Measurements from ENCODE around the gene UBE2J1. TPM values are rescaled to one million over a fixed set of nuclear protein-coding genes. Genes with fewer than 3 reads are reported as not detected.

UBE2J1 gene
- total RNA-seq, 2 experiments from 2014 or later: 28.8 to 29.0 TPM

DNA sequence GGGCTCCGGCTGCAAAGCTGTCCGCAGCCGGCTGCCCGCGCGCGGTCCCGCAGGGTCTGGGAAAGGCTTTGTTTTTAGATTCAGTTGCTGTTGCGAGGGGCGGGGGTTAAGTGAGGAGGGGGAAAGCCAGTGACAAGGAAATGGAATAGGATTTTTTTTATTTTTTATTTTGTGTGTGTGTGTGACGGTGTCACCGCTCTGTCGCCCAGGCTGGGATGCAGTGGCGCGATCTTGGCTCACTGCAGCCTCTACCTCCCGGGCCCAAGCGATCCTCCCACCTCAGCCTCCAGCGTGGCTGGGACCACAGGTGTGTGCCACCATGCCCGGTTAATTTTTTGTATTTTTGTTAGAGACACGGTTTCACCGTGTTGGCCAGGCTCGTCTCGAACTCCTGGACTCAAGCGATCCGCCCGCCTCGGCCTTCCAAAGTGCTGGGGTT lies 615 bp upstream of the UBE2J1 start:
- Mint-ChIP-seq H3K4me3 (peak overlapping the region; percentile 73), H3K36me3 (peaks cover 20% of the 10 kb centered on the region), H3K27ac (peak overlapping the region; percentile 85), H3K9me3 (peaks cover 4% of the 10 kb centered on the region), H3K27me3 (no peaks in the 10 kb centered on the region), H3K4me1 (peaks cover 74% of the 10 kb centered on the region)
- no peak for DNase-seq

DNA sequence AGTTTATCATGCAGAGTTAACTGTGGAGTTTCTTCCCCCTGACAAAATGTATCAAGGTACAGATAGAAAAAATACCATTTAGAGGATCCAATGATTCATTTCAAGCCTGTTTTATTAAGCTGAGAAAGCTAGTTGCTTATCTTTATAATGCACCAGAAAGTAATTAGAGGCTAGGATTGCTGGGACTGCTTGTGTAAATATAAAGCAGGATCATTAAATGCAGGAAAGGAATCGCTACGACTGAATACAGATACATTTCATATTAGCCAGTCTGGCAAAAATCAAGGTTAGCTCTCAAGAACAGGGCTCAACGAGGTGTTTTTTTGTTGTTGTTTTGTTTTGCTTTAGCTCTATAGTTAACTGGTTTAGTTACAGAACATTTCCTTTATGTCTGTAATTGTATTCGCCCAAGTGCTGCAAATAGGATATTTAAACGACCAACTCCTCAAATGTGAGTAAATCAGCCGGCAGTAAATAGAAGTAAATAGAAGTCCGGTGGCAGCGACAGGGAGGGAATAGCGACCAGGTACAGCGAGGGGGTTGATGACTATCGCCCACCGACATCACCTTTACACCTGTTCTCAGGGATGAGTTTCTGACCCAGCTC lies 748 bp downstream of the UBE2J1 start:
- Mint-ChIP-seq H3K4me3 (peak overlapping the region; percentile 95), H3K27ac (peak overlapping the region; percentile 93), H3K27me3 (no peaks in the 10 kb centered on the region), H3K4me1 (peaks cover 67% of the 10 kb centered on the region), H3K36me3 (peaks cover 20% of the 10 kb centered on the region), H3K9me3 (peaks cover 4% of the 10 kb centered on the region)
- no peak for DNase-seq

DNA sequence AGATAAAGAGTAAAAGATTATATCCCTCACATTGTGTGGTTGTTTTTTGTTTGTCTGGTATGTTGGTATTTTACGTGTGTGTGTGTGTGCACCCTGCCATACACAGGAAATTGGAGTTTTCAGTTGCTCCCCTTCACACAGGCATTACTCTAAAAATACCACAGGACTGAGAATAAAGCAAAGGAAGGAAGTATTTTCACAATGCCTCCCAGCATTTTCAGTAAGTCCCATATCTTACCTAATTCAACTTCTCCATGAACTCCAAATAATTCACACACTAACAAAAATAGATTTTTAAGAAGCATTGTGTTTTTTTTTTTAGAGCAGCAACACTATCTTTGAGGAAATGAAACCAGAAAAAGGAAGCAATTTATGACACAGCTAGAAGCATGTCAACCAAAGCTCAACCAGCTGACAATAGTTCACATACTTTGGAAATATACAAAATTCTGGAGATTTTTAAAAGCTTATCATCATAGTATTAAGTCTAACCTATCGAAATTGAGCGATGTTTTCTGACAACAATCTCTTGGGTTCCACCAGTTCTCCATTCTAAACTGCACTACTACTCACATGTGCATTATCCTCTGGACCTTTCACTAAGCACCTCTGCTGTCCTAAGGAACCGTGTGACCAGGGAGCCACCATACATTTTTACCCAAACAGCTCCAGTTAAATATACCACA lies 2.1 kb downstream of the UBE2J1 start:
- peaks cover 23% of the 10 kb centered on the region for H3K36me3 Mint-ChIP-seq
- H3K27me3 Mint-ChIP-seq: no peaks in the 10 kb centered on the region

DNA sequence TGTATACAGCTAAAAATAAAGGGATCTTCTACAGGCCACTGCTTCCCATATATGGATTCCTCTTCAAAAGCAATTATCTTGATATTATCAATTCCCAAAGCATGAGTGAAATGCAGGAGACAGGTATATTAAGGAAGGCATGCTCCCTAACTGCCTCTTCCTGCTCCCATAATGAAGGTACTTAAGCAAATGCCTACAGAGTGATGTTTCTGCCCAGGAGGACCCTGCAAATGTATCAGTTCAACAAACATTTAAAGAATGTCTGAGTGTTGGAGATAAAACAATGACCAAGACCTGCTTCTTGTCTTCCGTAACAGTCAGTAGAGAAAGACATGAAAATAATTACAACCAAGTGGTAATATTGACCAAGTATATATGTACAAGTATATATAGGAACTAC lies 4.2 kb downstream of the UBE2J1 start:
- H3K27ac Mint-ChIP-seq: no peak overlapping the region
- H3K9me3 Mint-ChIP-seq: peaks cover 4% of the 10 kb centered on the region
- H3K36me3 Mint-ChIP-seq: peaks cover 23% of the 10 kb centered on the region
- peaks cover 48% of the 10 kb centered on the region for H3K4me1 Mint-ChIP-seq
- H3K27me3 Mint-ChIP-seq: no peaks in the 10 kb centered on the region
- DNase-seq: no peak
- H3K4me3 Mint-ChIP-seq: no peak overlapping the region

More for the DNA sequence above, 2.1 kb downstream of the UBE2J1 start:
- H3K4me3 Mint-ChIP-seq: peak overlapping the region; percentile 95
- DNase-seq: no peak
- H3K4me1 Mint-ChIP-seq: peaks cover 57% of the 10 kb centered on the region
- peaks cover 4% of the 10 kb centered on the region for H3K9me3 Mint-ChIP-seq
- H3K27ac Mint-ChIP-seq: peak overlapping the region; percentile 93

DNA sequence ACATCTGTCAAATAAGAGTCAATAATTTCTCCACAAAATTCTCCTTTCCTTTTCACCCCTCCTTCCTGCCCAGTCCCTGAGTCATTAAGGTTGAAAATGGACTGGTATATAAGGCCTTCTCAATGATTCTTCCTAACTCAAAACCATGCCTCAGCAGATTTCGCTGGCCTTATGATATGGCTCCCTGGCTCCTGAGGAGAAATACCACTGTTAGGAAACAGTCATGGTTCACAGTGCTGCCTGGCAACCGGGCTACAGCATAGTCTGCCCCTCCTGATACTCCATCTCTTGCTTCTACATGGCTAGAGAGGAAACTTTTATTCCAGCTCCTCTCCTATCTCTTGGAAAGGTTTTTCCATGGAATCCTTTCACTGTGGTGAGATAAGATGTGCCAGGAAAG lies 4.7 kb downstream of the UBE2J1 start:
- Mint-ChIP-seq H3K36me3 (peaks cover 23% of the 10 kb centered on the region), H3K4me1 (peaks cover 47% of the 10 kb centered on the region), H3K27ac (no peak overlapping the region), H3K27me3 (no peaks in the 10 kb centered on the region), H3K4me3 (no peak overlapping the region), H3K9me3 (peaks cover 4% of the 10 kb centered on the region)
- no peak for DNase-seq

DNA sequence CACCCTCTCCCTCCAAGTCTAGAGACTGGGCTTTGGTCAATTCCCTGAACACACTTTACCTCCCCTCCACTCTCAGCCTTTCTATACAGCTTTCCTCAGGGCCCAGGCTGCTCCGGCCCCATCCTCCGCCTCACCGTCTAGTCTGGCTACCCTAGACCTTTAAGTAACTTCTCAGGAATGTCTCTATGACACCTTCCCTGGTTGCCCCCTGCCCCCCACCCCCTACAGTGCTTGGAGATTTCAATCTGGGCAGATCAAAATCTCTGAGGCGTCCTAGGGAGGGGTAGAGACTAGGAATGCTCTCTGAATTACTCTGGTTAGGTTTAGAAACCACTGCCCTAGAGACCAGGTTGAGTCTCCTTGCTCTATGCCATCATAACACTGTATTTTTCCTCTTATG lies 6.1 kb downstream of the UBE2J1 start:
- peaks cover 4% of the 10 kb centered on the region for H3K9me3 Mint-ChIP-seq
- H3K4me1 Mint-ChIP-seq: peaks cover 44% of the 10 kb centered on the region
- no peaks in the 10 kb centered on the region for H3K27me3 Mint-ChIP-seq
- peaks cover 23% of the 10 kb centered on the region for H3K36me3 Mint-ChIP-seq
- H3K27ac Mint-ChIP-seq: no peak overlapping the region
- no peak overlapping the region for H3K4me3 Mint-ChIP-seq
- DNase-seq: no peak

DNA sequence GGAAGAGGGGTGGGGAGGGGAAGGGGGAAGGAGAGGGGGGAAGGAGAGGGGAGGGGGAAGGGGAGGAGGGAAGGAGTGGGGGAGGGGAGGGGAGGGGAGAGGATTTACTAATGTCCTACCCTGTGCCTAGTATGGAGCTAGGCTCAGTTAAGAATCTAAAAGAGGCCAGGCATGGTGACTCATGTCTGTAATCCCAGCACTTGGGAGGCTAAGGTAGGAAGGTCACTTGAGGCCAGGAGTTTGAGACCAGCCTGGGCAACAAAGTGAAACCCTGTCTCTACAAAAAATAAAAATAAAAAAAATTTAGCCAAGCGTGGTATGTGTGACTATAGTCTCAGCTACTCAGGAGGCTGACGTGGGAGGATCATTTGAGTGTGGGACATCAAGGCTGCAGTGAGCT lies 13.0 kb downstream of the UBE2J1 start:
- peaks cover 5% of the 10 kb centered on the region for H3K4me1 Mint-ChIP-seq
- no peak for DNase-seq
- no peak overlapping the region for H3K27ac Mint-ChIP-seq
- H3K27me3 Mint-ChIP-seq: no peaks in the 10 kb centered on the region
- no peaks in the 10 kb centered on the region for H3K9me3 Mint-ChIP-seq
- peaks cover 20% of the 10 kb centered on the region for H3K36me3 Mint-ChIP-seq
- H3K4me3 Mint-ChIP-seq: no peak overlapping the region

DNA sequence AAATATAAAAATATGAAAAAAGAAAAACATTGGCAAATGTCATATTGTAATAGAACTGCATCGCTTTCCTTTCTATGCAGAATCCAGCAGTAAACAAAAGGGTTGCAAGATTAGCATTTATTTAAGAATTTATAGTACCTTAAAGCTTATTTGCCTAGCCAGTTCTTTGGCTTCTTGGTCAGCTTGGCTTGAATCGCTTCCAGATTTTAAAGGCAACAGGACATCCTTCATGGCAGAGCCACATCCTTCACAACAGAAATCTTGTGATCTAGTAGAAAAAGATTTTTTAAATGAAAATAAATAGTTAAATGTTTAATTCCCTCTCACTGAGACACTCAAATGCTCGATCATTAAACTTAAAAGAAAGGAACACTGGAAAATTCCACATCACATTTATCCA lies 17.4 kb downstream of the UBE2J1 start:
- no peak overlapping the region for H3K4me3 Mint-ChIP-seq
- H3K27ac Mint-ChIP-seq: no peak overlapping the region
- peaks cover 23% of the 10 kb centered on the region for H3K36me3 Mint-ChIP-seq
- H3K27me3 Mint-ChIP-seq: no peaks in the 10 kb centered on the region
- H3K9me3 Mint-ChIP-seq: no peaks in the 10 kb centered on the region
- DNase-seq: no peak
- H3K4me1 Mint-ChIP-seq: no peaks in the 10 kb centered on the region

DNA sequence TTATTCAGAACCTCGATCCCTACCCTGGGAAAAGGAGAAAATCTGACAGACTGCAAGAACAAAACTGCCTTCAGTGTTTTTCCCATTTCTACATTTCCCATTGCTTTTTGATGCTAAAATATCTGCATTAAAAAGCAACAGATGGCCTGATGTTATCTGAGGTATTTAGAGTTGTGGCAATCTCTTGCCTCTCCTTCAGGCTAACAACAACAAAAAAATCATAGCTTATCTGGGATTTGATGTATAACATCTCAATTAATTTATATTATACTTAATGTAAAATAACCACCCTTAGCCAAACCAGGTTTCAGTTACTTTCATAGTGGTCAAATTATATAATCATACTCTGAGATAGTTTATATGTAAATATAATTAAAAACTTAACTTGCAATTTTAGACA lies 21.6 kb downstream of the UBE2J1 start:
- no peak for DNase-seq
- Mint-ChIP-seq H3K4me1 (no peaks in the 10 kb centered on the region), H3K4me3 (no peak overlapping the region), H3K27ac (no peak overlapping the region), H3K9me3 (no peaks in the 10 kb centered on the region), H3K27me3 (no peaks in the 10 kb centered on the region), H3K36me3 (peaks cover 12% of the 10 kb centered on the region)

DNA sequence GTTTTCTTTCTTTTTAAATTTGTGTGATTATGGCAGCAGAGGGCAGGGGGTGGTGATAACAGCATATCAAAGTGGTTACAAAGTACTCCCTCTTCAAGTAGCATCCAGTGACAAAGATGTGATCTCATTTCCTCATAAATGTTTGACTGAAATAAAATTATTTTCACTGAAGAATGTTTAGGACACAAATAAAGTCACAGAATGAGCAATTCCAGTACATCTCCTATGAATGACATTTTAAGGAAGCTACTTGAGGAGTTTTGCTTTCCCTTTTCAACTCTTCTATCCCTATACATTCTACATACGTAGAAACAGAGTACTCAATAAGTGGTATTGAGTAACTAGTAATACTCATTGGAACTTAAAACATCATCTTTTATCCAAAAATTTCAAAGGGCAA lies 23.5 kb downstream of the UBE2J1 start:
- H3K4me3 Mint-ChIP-seq: no peak overlapping the region
- H3K27ac Mint-ChIP-seq: no peak overlapping the region
- H3K27me3 Mint-ChIP-seq: no peaks in the 10 kb centered on the region
- DNase-seq: no peak
- peaks cover 11% of the 10 kb centered on the region for H3K36me3 Mint-ChIP-seq
- H3K4me1 Mint-ChIP-seq: no peaks in the 10 kb centered on the region
- H3K9me3 Mint-ChIP-seq: no peaks in the 10 kb centered on the region

DNA sequence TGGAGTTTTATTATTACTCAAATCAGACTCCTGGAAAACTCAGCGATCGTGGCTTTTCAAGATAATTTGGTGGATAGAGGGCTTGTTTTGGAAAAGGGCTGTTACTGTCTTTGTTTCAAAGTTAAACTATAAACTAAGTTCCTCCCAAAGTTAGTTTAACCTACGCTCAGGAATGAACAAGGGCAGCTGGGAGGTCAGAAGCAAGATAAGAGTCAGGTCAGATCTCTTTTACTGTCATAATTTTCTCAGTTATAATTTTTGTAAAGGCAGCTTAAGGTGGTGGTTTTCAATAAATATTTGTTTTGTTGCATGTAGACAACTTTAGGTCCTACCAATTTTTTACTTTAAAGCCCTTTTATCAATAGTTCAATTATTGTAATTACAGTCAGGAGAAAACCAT lies 28.2 kb downstream of the UBE2J1 start:
- Mint-ChIP-seq H3K27me3 (no peaks in the 10 kb centered on the region), H3K4me3 (no peak overlapping the region), H3K27ac (no peak overlapping the region), H3K4me1 (no peaks in the 10 kb centered on the region), H3K9me3 (no peaks in the 10 kb centered on the region), H3K36me3 (peaks cover 5% of the 10 kb centered on the region)
- DNase-seq: no peak

DNA sequence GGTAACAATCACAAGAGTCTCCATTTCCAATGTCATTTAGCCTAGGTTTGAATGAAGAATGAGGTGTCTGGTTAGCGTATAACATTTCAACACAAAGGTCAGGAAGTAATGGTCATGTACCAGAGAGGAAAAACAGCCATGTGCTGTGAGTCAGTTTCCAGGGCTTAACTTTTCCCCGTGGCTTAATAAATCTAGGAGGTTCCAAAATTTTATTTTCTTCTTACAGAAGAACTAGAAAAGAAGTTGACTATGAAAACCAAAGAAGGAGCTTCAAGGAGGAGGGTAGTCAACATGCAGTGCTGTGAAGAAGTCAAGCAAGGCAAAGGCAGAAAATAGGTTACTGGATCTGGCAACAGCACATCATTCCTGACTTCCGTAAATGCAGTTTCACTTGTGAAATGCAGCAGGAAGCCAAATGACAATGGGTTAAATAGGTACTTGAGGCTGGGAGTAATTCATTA lies 29.0 kb downstream of the UBE2J1 start:
- Mint-ChIP-seq H3K4me3 (no peak overlapping the region), H3K9me3 (no peaks in the 10 kb centered on the region), H3K27ac (no peak overlapping the region), H3K36me3 (peaks cover 6% of the 10 kb centered on the region), H3K4me1 (no peaks in the 10 kb centered on the region), H3K27me3 (no peaks in the 10 kb centered on the region)
- DNase-seq: no peak

DNA sequence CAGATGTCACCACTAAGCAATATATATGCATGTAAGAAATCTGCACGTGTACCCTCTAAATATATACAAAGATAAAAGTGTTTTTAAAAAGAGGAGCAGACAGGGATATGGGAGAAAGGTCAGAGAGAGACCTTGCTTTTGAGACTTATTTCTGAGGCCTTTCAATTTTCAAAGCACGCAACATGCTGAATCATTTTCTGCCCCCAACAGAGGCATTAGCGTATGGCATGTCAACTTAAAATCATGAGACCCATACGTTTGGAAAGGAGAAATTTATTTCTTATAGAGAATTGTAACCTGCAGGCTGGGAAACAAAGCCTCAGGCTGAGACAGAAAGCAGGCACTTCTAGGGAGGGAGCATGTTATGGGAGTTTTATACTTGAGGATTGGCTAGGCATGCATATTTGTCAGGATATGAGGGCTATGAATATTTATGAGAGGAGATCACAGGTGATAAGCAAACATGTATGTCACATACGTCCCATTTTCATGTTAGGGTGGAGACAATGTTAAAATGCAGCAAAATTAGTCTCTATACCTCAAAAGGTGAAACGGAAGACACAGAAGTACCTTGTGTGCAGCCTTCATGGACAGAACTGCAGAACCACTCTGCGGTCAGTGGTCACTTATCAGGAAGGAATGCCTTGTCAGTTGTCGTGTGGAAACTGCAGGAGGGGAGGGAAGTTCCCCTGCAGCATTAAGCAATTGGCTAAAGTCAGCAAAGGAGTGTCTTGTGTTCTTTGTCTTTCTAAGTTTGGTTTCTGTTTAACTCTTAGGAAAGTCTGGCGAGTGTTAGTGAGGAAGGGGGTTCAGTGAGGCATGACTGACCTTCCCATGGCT lies 31.2 kb downstream of the UBE2J1 start:
- no peak overlapping the region for H3K27ac Mint-ChIP-seq
- peaks cover 5% of the 10 kb centered on the region for H3K36me3 Mint-ChIP-seq
- H3K4me3 Mint-ChIP-seq: no peak overlapping the region
- no peaks in the 10 kb centered on the region for H3K27me3 Mint-ChIP-seq
- no peak for DNase-seq
- no peaks in the 10 kb centered on the region for H3K4me1 Mint-ChIP-seq
- no peaks in the 10 kb centered on the region for H3K9me3 Mint-ChIP-seq

DNA sequence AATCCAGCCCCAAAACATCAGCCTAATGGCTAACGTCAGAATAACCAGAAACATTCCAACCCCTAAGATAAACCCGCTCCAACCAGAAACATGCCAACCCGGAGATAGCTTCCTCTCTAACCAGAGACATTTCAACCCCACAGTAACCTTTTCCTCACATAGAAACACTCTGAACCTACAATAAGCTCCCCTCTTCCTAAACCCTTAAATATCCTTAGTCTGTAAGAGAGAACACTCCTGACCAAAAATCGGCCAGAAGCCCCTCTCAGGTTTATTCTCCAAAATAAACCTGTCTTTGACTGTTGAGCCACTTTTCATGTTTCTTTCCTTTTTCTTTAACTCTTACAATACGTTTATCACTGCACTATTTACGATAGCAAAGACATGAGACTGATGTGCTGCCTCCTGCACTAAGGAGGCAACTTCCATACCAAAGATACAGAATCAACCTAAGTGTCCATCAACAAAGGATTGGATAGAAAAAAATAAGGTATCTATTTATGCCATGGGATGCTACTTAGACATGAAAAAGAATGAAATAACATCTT lies 32.4 kb downstream of the UBE2J1 start:
- no peaks in the 10 kb centered on the region for H3K27me3 Mint-ChIP-seq
- H3K4me3 Mint-ChIP-seq: no peak overlapping the region
- H3K27ac Mint-ChIP-seq: no peak overlapping the region
- H3K9me3 Mint-ChIP-seq: no peaks in the 10 kb centered on the region
- H3K4me1 Mint-ChIP-seq: no peaks in the 10 kb centered on the region
- H3K36me3 Mint-ChIP-seq: peaks cover 9% of the 10 kb centered on the region
- no peak for DNase-seq

DNA sequence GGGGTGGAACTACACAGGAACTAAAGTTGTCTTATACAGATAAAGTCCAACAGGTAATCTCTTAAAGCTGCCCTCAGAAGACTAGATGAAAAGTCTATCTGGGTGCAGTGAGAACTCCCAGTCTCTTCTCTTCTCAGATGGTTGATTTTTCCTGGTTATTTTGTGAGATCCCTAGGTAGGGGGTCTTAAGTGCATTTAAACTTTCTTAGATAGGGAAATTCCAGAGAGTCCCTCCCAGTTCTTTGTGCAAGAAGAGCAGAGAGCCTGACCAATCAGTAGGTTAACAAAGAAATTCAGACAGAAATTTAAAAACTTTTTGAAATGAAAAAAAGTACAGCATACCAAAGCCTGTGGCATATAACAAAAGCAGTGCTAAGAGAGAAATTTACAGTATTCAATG lies 35.5 kb downstream of the UBE2J1 start:
- Mint-ChIP-seq H3K4me1 (no peaks in the 10 kb centered on the region), H3K27ac (no peak overlapping the region), H3K4me3 (no peak overlapping the region), H3K36me3 (peaks cover 9% of the 10 kb centered on the region), H3K27me3 (no peaks in the 10 kb centered on the region), H3K9me3 (no peaks in the 10 kb centered on the region)
- no peak for DNase-seq

Data from activated naive CD8-positive, alpha-beta T cell treated with anti-CD3 and anti-CD28 coated beads for 36 hours (primary cell).